Airway epithelial cell (primary cell): ENCODE results near the gene DYNLRB1. TPM values are rescaled to one million over a fixed set of nuclear protein-coding genes. Genes with fewer than 3 reads are reported as not detected.

Source experiments
- total RNA-seq: library from RNA; depleted of rRNA; stranded (reverse); fragments of >200 nt; gene quantifications from 2 replicates; pipeline ENCODE4 v1.2.3, GENCODE V29; 2015

DYNLRB1 gene
- 120 and 150 TPM in 2 replicates for total RNA-seq

GRCh38 chr20:34516247-34517113 is at the start of gene DYNLRB1:
TSS of gene DYNLRB1 (plus strand) at chr20:34516422. CDS start at chr20:34516459, 37 bp downstream.

GRCh38 chr20:34558320-34559218 is 42.3 kb downstream of the DYNLRB1 start, which contains the start of gene MAP1LC3A:
TSS of gene MAP1LC3A (plus strand) at chr20:34558718. CDS start at chr20:34558869, 151 bp downstream.

Other genes with a start within 250 kb of the DYNLRB1 start
- 255 and 273 TPM in 2 replicates for gene AHCY, start 213.1 kb upstream of the DYNLRB1 start, total RNA-seq
- gene ITCH, start 153.1 kb upstream of the DYNLRB1 start, total RNA-seq, result 37.5 and 46.5 TPM in 2 replicates
- gene MAP1LC3A, start 42.3 kb downstream of the DYNLRB1 start, total RNA-seq, result 24.2 and 26.4 TPM in 2 replicates
- 20.0 and 23.7 TPM in 2 replicates for gene PIGU, start 160.7 kb downstream of the DYNLRB1 start, total RNA-seq
- gene TP53INP2, start 187.9 kb downstream of the DYNLRB1 start, total RNA-seq, result 2.7 and 4.0 TPM in 2 replicates